Measurements from ENCODE around the gene PDK2. TPM values are rescaled to one million over a fixed set of nuclear protein-coding genes. Genes with fewer than 3 reads are reported as not detected.

PDK2 gene
- total RNA-seq, 4 donors from 2014 or later = 33.2 to 114 (median 69.6) TPM

DNA sequence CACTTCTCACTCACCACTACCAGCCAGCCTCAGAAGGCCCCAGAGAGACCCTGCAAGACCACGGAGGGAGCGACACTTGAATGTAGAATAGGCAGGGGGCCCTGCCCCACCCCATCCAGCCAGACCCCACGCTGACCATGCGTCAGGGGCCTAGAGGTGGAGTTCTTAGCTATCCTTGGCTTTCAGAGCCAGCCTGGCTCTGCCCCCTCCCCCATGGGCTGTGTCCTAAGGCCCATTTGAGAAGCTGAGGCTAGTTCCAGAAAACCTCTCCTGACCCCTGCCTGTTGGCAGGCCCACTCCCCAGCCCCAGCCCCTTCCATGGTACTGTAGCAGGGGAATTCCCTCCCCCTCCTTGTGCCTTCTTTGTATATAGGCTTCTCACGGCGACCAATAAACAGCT is 5.1 kb upstream of the PDK2 start:
- no peak overlapping the region for H3K4me3 ChIP-seq
- TF ChIP-seq POLR2A (IDR thresholded peaks at IDR 0.05) (no peak), EP300 (IDR thresholded peaks at IDR 0.05) (no peak), POLR2AphosphoS5 (IDR thresholded peaks at IDR 0.05) (no peak)
- TF ChIP-seq, protein P1, sequence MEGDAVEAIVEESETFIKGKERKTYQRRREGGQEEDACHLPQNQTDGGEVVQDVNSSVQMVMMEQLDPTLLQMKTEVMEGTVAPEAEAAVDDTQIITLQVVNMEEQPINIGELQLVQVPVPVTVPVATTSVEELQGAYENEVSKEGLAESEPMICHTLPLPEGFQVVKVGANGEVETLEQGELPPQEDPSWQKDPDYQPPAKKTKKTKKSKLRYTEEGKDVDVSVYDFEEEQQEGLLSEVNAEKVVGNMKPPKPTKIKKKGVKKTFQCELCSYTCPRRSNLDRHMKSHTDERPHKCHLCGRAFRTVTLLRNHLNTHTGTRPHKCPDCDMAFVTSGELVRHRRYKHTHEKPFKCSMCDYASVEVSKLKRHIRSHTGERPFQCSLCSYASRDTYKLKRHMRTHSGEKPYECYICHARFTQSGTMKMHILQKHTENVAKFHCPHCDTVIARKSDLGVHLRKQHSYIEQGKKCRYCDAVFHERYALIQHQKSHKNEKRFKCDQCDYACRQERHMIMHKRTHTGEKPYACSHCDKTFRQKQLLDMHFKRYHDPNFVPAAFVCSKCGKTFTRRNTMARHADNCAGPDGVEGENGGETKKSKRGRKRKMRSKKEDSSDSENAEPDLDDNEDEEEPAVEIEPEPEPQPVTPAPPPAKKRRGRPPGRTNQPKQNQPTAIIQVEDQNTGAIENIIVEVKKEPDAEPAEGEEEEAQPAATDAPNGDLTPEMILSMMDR (IDR thresholded peaks at IDR 0.05) = no peak
- H3K27me3 ChIP-seq = no peaks in the 10 kb centered on the region
- no peak for DNase-seq (ENCODE audit: low spot score in 2 of 2)
- H3K9me3 ChIP-seq = no peaks in the 10 kb centered on the region
- no peak overlapping the region for H3K27ac ChIP-seq
- 51% methylated on average over 2 of the region's 6 CpGs for WGBS
- peaks cover 8% of the 10 kb centered on the region for H3K4me1 ChIP-seq
- H3K36me3 ChIP-seq = peaks cover 20% of the 10 kb centered on the region

DNA sequence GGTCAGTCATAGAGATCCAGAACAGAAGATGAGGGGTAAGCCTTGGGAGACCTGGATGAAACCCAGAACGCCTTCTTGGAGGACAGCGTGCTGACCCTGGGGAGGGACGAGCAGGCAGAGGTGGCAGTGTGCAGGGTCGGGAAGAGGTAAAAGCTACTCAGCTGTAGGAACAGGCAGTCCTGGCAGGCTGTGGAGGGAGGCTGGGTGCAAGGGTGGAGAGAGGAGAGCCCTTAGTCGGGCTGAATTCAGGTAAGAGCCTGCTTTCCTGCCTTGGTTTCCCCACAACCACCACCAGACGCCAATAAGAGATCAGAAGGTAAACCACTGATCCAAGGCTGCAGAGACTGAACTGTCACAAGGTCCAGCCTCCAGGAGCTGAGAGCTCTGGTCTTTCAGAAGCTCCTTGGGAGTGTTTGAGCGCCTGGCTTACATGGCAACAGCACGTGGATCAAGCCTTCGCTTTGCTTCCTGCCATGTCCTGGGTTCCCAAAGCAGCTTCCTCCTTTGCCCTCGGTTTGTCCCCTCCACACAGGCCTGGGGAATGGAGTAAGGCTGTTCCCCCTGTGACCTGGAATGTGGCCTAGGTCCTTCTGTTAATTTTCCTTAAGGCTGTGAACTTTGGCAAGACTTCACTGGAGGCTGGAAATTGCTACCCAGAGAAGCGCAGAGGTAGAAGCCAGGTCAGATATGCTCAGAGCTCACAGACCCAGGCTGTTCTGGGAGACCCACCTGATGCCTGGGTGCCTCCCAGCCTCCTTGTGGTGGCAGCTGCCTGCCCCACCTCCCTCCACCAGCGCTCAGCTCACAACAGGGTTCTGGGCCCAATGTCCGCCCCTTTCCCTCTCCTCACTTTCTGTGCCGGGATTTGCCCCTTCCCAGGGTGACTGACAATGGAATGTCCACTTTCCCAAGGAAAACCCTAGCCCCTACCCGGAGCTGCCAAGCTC is 3.9 kb upstream of the PDK2 start:
- 79% methylated on average over 12 of the region's 15 CpGs for WGBS
- Histone ChIP-seq H3K36me3 (peaks cover 20% of the 10 kb centered on the region), H3K4me1 (peaks cover 16% of the 10 kb centered on the region), H3K27me3 (no peaks in the 10 kb centered on the region), H3K9me3 (no peaks in the 10 kb centered on the region), H3K27ac (no peak overlapping the region), H3K4me3 (no peak overlapping the region)
- no peak for DNase-seq (ENCODE audit: low spot score in 2 of 2)
- no peak for TF ChIP-seq POLR2AphosphoS5 (IDR thresholded peaks at IDR 0.05)
- TF ChIP-seq, protein P1 (IDR thresholded peaks at IDR 0.05) = no peak
- TF ChIP-seq EP300 (IDR thresholded peaks at IDR 0.05) = no peak
- TF ChIP-seq POLR2A (IDR thresholded peaks at IDR 0.05) = no peak

DNA sequence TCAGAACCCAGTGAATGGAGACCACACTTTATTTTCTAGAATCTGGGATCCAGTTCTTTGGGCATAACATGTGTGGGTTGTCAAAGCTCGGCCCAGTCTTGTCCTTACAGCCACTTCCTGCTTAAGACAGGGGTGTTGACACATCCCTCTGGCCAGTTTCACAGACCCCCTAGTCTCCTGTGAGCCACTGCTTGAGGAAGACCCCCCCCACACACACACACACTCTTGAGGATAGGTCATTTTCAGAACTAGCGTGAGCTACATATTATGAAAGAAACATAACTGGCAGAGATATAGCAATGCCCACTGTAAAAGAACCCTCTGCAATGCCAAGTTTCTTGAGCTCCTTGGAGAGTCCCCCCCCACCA is 3.2 kb upstream of the PDK2 start:
- no peak overlapping the region for H3K27ac ChIP-seq

DNA sequence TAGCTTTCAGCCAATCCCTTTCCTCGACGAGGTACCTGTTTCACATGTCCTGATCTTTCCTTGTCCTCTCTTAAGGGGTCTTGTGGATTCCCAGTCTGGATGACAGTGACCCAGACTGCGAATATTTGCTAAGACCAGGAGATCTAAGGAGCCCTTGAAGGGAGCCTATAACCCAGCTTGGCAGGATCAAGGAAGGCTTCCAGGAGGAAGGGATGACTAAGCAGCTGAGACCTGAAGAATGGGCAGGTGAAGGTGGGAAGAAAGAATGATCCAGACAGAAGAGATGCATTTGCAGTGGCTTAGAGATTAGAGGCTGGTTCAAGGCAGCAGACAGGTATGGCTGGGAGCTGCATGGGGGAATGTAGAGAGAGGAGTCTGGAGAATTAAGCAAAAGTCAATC is 1.9 kb upstream of the PDK2 start:
- Histone ChIP-seq H3K4me3 (no peak overlapping the region), H3K27ac (no peak overlapping the region), H3K36me3 (peaks cover 30% of the 10 kb centered on the region), H3K9me3 (no peaks in the 10 kb centered on the region), H3K27me3 (no peaks in the 10 kb centered on the region), H3K4me1 (peaks cover 30% of the 10 kb centered on the region)
- no peak for DNase-seq (ENCODE audit: low spot score in 2 of 2)
- TF ChIP-seq, protein P1 (IDR thresholded peaks at IDR 0.05) = no peak
- no peak for TF ChIP-seq POLR2AphosphoS5 (IDR thresholded peaks at IDR 0.05)
- no peak for TF ChIP-seq POLR2A (IDR thresholded peaks at IDR 0.05)
- TF ChIP-seq EP300 (IDR thresholded peaks at IDR 0.05) = no peak
- 91% methylated on average over 3 of the region's 3 CpGs for WGBS

More for the DNA sequence above, 3.2 kb upstream of the PDK2 start:
- no peaks in the 10 kb centered on the region for H3K27me3 ChIP-seq
- no peak overlapping the region for H3K4me3 ChIP-seq
- 87% methylated on average over 2 of the region's 2 CpGs for WGBS
- DNase-seq (ENCODE audit: low spot score in 2 of 2) = no peak
- no peaks in the 10 kb centered on the region for H3K9me3 ChIP-seq
- TF ChIP-seq POLR2AphosphoS5 (IDR thresholded peaks at IDR 0.05) (no peak), EP300 (IDR thresholded peaks at IDR 0.05) (no peak), POLR2A (IDR thresholded peaks at IDR 0.05) (no peak)
- TF ChIP-seq, protein P1 (IDR thresholded peaks at IDR 0.05) = no peak
- peaks cover 20% of the 10 kb centered on the region for H3K36me3 ChIP-seq
- peaks cover 22% of the 10 kb centered on the region for H3K4me1 ChIP-seq

DNA sequence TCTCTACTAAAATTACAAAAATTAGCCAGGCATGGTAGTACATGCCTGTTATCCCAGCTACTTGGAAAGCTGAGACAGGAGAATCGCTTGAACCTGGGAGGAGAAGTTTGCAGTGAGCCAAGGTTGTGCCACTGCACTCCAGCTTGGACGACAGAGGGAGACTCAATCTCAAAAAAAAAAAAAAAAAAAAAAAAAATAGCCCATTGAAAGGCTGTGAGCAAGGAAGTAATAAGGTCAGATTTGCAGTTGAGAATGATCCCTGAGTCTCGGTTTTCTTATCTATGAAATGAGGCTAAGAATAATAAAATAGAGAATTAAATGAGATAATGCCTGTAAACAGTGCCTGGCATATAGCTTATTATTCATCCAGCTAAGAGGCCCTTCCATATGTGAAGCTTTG is 1.3 kb upstream of the PDK2 start:
- Histone ChIP-seq H3K4me3 (no peak overlapping the region), H3K4me1 (peaks cover 30% of the 10 kb centered on the region), H3K27ac (no peak overlapping the region), H3K36me3 (peaks cover 30% of the 10 kb centered on the region), H3K27me3 (no peaks in the 10 kb centered on the region), H3K9me3 (no peaks in the 10 kb centered on the region)
- 24% methylated on average over 3 of the region's 3 CpGs for WGBS
- no peak for DNase-seq (ENCODE audit: low spot score in 2 of 2)
- TF ChIP-seq POLR2A (IDR thresholded peaks at IDR 0.05) = no peak
- TF ChIP-seq, protein P1 (IDR thresholded peaks at IDR 0.05) = no peak
- no peak for TF ChIP-seq EP300 (IDR thresholded peaks at IDR 0.05)
- TF ChIP-seq POLR2AphosphoS5 (IDR thresholded peaks at IDR 0.05) = no peak
